ENCODE results near the gene FIS1. TPM values are rescaled to one million over a fixed set of nuclear protein-coding genes. Genes with fewer than 3 reads are reported as not detected.
A peak's percentile ranks its signal among the peaks of the same experiment; 100 is the strongest.

The FIS1 gene
- total RNA-seq, 4 donors from 2014 or later = 143 to 289 (median 231) TPM

GRCh38 chr7:101216001-101216859 lies 28.7 kb downstream of the FIS1 start:
- peak overlapping the region; percentile 67 to 87 (median 81) for H3K4me3 ChIP-seq
- peaks cover 0 to 43% (median 0%) of the 10 kb centered on the region in 3 donors for H3K36me3 ChIP-seq
- no peak for DNase-seq
- TF ChIP-seq POLR2A (IDR thresholded peaks at IDR 0.05) (no peak), CTCF (IDR thresholded peaks at IDR 0.05) (no peak)
- H3K4me1 ChIP-seq = peaks cover 0 to 37% (median 12%) of the 10 kb centered on the region in 4 donors
- peak overlapping the region; percentile 87 to 96 (median 90) for H3K27ac ChIP-seq
- H3K27me3 ChIP-seq = no peaks in the 10 kb centered on the region
- no peaks in the 10 kb centered on the region for H3K9me3 ChIP-seq

- H3K27ac ChIP-seq = no peak overlapping the region
- H3K4me3 ChIP-seq = no peak overlapping the region
- TF ChIP-seq POLR2A (IDR thresholded peaks at IDR 0.05) = no peak
- TF ChIP-seq CTCF (IDR thresholded peaks at IDR 0.05) = no peak
- DNase-seq = no peak
- no peaks in the 10 kb centered on the region for H3K9me3 ChIP-seq
- H3K27me3 ChIP-seq = no peaks in the 10 kb centered on the region
- H3K4me1 ChIP-seq = peaks cover 0 to 14% (median 6%) of the 10 kb centered on the region in 4 donors
- H3K36me3 ChIP-seq = peaks cover 0 to 82% (median 0%) of the 10 kb centered on the region in 3 donors
These were observed 32.9 kb downstream of the FIS1 start for GRCh38 chr7:101212014-101212413.

- H3K4me3 ChIP-seq = no peak overlapping the region
- no peaks in the 10 kb centered on the region for H3K9me3 ChIP-seq
- H3K36me3 ChIP-seq = peaks cover 0 to 86% (median 0%) of the 10 kb centered on the region in 3 donors
- no peak overlapping the region for H3K27ac ChIP-seq
- peaks cover 0 to 10% (median 3%) of the 10 kb centered on the region in 4 donors for H3K4me1 ChIP-seq
- H3K27me3 ChIP-seq = no peaks in the 10 kb centered on the region
- DNase-seq = no peak
- TF ChIP-seq POLR2A (IDR thresholded peaks at IDR 0.05) = no peak
- no peak for TF ChIP-seq CTCF (IDR thresholded peaks at IDR 0.05)
These were observed 33.4 kb downstream of the FIS1 start for GRCh38 chr7:101211501-101211900.

GRCh38 chr7:101210143-101210542 lies 34.7 kb downstream of the FIS1 start:
- peaks cover 0 to 89% (median 0%) of the 10 kb centered on the region in 3 donors for H3K36me3 ChIP-seq
- no peak overlapping the region for H3K4me3 ChIP-seq
- no peaks in the 10 kb centered on the region for H3K4me1 ChIP-seq
- TF ChIP-seq POLR2A (IDR thresholded peaks at IDR 0.05) (no peak), CTCF (IDR thresholded peaks at IDR 0.05) (no peak)
- H3K27me3 ChIP-seq = no peaks in the 10 kb centered on the region
- no peaks in the 10 kb centered on the region for H3K9me3 ChIP-seq
- no peak for DNase-seq
- H3K27ac ChIP-seq = no peak overlapping the region

GRCh38 chr7:101208794-101209193 lies 36.1 kb downstream of the FIS1 start:
- Histone ChIP-seq H3K36me3 (peaks cover 0 to 76% (median 0%) of the 10 kb centered on the region in 3 donors), H3K4me3 (no peak overlapping the region)
- DNase-seq = no peak

More at GRCh38 chr7:101208794-101209193, 36.1 kb downstream of the FIS1 start:
- H3K27me3 ChIP-seq = no peaks in the 10 kb centered on the region
- no peaks in the 10 kb centered on the region for H3K4me1 ChIP-seq
- no peaks in the 10 kb centered on the region for H3K9me3 ChIP-seq
- H3K27ac ChIP-seq = no peak overlapping the region
- no peak for TF ChIP-seq CTCF (IDR thresholded peaks at IDR 0.05)
- no peak for TF ChIP-seq POLR2A (IDR thresholded peaks at IDR 0.05)

Measured in Peyer's patch (tissue), 4 donors.